Transverse colon (tissue), 3 donors: Measurements from ENCODE around the gene B3GNT3.

ENCODE experiments used
- EP300 ChIP-seq: sonication (generic); formaldehyde crosslinking; IDR thresholded peaks from one replicate; pipeline ENCODE4 v1.6.1; 2017; ENCODE audit warnings: antibody characterized with exemption, low read depth
- TF ChIP-seq, protein P1 (sequence below), 5 experiments: fragments of 200-600 bp in 3 of 5; fragments of 450-650 bp in 2 of 5; sonication (generic) in 3 of 5; IDR thresholded peaks; 1 replicate in 2 of 5; 2 replicates in 3 of 5; pipeline ENCODE4 v1.5.1; 2016 to 2017; ENCODE audit warnings: antibody characterized with exemption in 5 of 5, inconsistent platforms in 3 of 5, mild to moderate bottlenecking in 2 of 5, moderate library complexity in 1 of 5

DNA sequence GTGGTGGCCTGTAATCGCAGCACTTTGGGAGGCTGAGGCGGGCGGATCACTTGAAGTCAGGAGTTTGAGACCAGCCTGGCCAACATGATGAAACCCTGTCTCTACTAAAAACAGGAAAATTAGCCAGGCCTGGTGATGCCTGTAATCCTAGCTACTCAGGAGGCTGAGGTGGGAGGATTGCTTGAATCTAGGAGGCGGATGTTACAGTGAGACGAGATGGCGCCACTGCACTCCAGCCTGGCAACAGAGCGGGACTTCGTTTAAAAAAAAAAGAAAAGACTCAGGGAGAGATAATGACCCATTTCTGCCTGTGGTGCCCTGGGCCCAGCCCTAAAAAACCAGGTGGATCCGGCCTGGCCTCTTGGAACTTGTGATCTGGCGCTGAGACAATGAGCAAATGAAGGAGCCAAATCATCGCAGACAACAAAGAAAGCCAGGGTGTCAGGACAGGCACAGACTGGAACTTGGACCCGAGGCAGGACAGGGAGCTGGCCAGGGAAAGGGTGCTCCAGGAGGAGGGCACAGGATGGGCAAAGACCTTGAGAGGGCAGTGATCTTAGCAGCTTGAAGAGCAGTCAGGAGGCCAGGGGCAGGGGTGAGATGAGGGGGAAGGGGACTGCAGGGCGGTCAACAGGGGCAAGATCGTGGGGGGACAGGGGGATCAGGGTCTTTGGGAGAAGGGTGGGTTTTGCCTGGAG, 53.8 kb downstream of the B3GNT3 start:
- TF ChIP-seq, protein P1, sequence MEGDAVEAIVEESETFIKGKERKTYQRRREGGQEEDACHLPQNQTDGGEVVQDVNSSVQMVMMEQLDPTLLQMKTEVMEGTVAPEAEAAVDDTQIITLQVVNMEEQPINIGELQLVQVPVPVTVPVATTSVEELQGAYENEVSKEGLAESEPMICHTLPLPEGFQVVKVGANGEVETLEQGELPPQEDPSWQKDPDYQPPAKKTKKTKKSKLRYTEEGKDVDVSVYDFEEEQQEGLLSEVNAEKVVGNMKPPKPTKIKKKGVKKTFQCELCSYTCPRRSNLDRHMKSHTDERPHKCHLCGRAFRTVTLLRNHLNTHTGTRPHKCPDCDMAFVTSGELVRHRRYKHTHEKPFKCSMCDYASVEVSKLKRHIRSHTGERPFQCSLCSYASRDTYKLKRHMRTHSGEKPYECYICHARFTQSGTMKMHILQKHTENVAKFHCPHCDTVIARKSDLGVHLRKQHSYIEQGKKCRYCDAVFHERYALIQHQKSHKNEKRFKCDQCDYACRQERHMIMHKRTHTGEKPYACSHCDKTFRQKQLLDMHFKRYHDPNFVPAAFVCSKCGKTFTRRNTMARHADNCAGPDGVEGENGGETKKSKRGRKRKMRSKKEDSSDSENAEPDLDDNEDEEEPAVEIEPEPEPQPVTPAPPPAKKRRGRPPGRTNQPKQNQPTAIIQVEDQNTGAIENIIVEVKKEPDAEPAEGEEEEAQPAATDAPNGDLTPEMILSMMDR (IDR thresholded peaks at IDR 0.05) = no peak
- TF ChIP-seq EP300 = no peak
